Measurements from ENCODE around the gene BMP2.

DNA sequence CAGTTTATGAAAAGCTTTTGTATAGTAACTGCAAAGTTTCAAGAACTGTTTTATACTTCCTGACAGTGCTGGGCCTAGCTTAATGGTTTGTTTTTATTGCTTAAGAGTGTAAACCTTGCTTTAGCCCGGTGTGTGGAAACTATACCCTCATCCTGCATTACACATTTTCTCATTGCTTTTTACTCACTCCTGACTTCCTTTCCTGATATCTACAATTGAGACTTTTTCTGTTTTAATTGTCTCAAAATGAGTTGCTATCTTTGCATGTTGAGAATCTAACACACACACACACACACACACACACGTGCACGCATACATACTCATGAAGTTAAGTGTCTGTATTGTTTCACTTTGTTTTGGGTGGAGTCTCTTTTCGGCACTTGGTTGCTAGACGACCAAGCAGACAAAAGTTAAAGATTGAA lies 16.7 kb downstream of the BMP2 start:
- no peak for TF ChIP-seq POLR2A (IDR thresholded peaks at IDR 0.05; ENCODE audit: low read length)
- no peak for TF ChIP-seq GATA1 (IDR thresholded peaks at IDR 0.05; ENCODE audit: low read depth, low read length)

All from erythroblast (primary cell).